Adrenal gland (tissue), 5 donors: ENCODE results near the gene COL10A1.

ENCODE experiments used
- CTCF ChIP-seq, 6 experiments: fragments of 450-650 bp in 4 of 6; fragments of 200-600 bp in 2 of 6; sonication (generic) in 1 of 6; IDR thresholded peaks; 1 replicate in 5 of 6; 2 replicates in 1 of 6; pipeline versions ENCODE4 v1.5.1 to v1.8.0; 2016 to 2021; ENCODE audit warnings: antibody characterized with exemption in 6 of 6, mild to moderate bottlenecking in 2 of 6, moderate library complexity in 1 of 6
- POLR2A ChIP-seq, 2 donors: fragments of 450-650 bp; IDR thresholded peaks; one replicate each; pipeline ENCODE4 v1.6.1; 2017; ENCODE audit warnings: antibody characterized with exemption in 2 of 2, mild to moderate bottlenecking in 2 of 2, moderate library complexity in 1 of 2
- donor health status: DM: no; HTN: no; CAD: no.

GRCh38 chr6:116083052-116083451, 42.9 kb downstream of the COL10A1 start:
- TF ChIP-seq CTCF (IDR thresholded peaks at IDR 0.05) (no peak), POLR2A (IDR thresholded peaks at IDR 0.05) (no peak)
